ENCODE measurements around the gene FER.

FER gene

GRCh38 chr5:109224276-109224882 lies 476.7 kb downstream of the FER start:
- Histone ChIP-seq H3K27me3 (ENCODE audit: insufficient read depth, low read depth, severe bottlenecking) (no peaks in the 10 kb centered on the region), H3K4me3 (ENCODE audit: low read depth, low read length) (no peak overlapping the region), H3K27ac (no peak overlapping the region), H3K36me3 (no peaks in the 10 kb centered on the region), H3K9me3 (ENCODE audit: severe bottlenecking) (no peaks in the 10 kb centered on the region)
- TF ChIP-seq CTCF (IDR thresholded peaks at IDR 0.05; ENCODE audit: low read depth, low read length) = no peak
- DNase-seq = no peak

GRCh38 chr5:109225716-109226625 lies 478.3 kb downstream of the FER start:
- H3K4me3 ChIP-seq (ENCODE audit: low read depth, low read length) = no peak overlapping the region
- H3K27me3 ChIP-seq (ENCODE audit: insufficient read depth, low read depth, severe bottlenecking) = no peaks in the 10 kb centered on the region
- no peak overlapping the region for H3K27ac ChIP-seq
- no peaks in the 10 kb centered on the region for H3K9me3 ChIP-seq (ENCODE audit: severe bottlenecking)
- DNase-seq = no peak
- no peaks in the 10 kb centered on the region for H3K36me3 ChIP-seq
- no peak for TF ChIP-seq CTCF (IDR thresholded peaks at IDR 0.05; ENCODE audit: low read depth, low read length)

- DNase-seq = no peak
- Histone ChIP-seq H3K27me3 (ENCODE audit: insufficient read depth, low read depth, severe bottlenecking) (no peaks in the 10 kb centered on the region), H3K9me3 (ENCODE audit: severe bottlenecking) (no peaks in the 10 kb centered on the region), H3K4me3 (ENCODE audit: low read depth, low read length) (no peak overlapping the region), H3K27ac (no peak overlapping the region), H3K36me3 (no peaks in the 10 kb centered on the region)
- no peak for TF ChIP-seq CTCF (IDR thresholded peaks at IDR 0.05; ENCODE audit: low read depth, low read length)
These were observed 482.7 kb downstream of the FER start for GRCh38 chr5:109230369-109230768.

GRCh38 chr5:109231331-109231730 lies 483.6 kb downstream of the FER start:
- no peak for TF ChIP-seq CTCF (IDR thresholded peaks at IDR 0.05; ENCODE audit: low read depth, low read length)
- Histone ChIP-seq H3K36me3 (no peaks in the 10 kb centered on the region), H3K9me3 (ENCODE audit: severe bottlenecking) (no peaks in the 10 kb centered on the region), H3K27me3 (ENCODE audit: insufficient read depth, low read depth, severe bottlenecking) (no peaks in the 10 kb centered on the region), H3K4me3 (ENCODE audit: low read depth, low read length) (no peak overlapping the region), H3K27ac (no peak overlapping the region)
- DNase-seq = no peak

- no peak for TF ChIP-seq CTCF (IDR thresholded peaks at IDR 0.05; ENCODE audit: low read depth, low read length)
- H3K27me3 ChIP-seq (ENCODE audit: insufficient read depth, low read depth, severe bottlenecking) = no peaks in the 10 kb centered on the region
- H3K9me3 ChIP-seq (ENCODE audit: severe bottlenecking) = peaks cover 4% of the 10 kb centered on the region
- H3K4me3 ChIP-seq (ENCODE audit: low read depth, low read length) = no peak overlapping the region
- DNase-seq = no peak
- H3K36me3 ChIP-seq = no peaks in the 10 kb centered on the region
- H3K27ac ChIP-seq = no peak overlapping the region
These were observed 486.7 kb downstream of the FER start for GRCh38 chr5:109234381-109234780.
